ENCODE measurements around the gene LRP1B.

The LRP1B gene

GRCh38 chr2:142040556-142040955 lies 90.3 kb downstream of the LRP1B start:
- DNase-seq = no peak

- no peak for DNase-seq
Observed at GRCh38 chr2:142038826-142039225, 92.0 kb downstream of the LRP1B start.

GRCh38 chr2:142037744-142038143 lies 93.1 kb downstream of the LRP1B start:
- DNase-seq = peak; percentile 68

DNA sequence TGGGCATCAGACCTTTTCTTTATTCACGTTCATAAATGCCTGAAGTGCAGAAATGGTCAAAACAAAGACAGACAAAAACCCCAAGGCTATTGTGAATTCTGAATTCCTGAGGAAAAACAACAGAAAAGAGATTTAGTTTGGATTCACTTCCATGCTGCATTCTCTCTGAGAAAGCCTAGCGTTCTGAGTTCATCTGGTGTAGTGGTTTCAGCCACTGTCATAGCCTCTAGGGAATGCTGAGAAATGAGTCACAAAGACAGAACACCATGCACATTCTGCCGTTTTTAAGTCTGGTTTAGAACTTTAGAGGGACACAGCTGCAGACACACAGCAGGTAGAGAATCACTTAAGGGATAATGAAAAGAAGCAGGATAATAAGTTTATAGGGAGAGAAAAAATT lies 93.8 kb downstream of the LRP1B start:
- DNase-seq = peak; percentile 42

DNA sequence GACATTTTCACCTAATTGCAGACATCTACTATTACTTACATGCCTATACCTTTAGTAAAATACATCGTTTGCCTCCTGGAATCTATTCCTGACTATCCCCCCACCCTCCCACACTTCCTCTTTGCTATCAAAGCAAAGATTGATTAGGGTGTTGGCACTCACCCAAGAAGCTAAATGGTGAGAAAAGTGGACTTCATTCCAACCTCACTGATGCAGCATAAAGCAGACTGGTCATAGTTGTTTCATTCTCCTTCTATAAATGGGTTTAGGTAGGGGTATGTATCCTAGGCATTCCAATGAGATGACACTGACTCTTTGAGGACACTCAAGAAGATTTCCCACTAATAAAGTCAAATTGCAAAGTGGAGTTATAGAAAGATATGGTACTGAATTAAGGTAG lies 97.4 kb downstream of the LRP1B start:
- no peak for DNase-seq

DNA sequence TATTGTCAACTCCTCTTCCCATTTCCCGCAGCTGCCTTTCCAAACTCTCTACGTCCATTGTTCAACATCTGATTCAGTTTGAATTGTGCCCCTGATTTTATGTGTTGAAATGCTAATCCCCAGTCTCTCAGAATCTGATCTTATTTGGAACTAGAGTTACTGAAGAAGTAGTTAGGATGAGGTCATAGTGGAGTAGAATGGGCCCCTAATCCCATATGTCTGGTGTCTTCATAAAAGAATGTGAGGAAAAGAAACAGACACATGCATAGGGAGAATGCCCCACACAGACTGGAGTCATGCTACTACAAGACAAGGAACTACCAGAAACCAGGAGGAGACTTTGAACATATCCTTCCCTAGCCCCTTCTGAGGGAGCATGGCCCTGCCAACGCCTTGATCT lies 99.2 kb downstream of the LRP1B start:
- no peak for DNase-seq

DNA sequence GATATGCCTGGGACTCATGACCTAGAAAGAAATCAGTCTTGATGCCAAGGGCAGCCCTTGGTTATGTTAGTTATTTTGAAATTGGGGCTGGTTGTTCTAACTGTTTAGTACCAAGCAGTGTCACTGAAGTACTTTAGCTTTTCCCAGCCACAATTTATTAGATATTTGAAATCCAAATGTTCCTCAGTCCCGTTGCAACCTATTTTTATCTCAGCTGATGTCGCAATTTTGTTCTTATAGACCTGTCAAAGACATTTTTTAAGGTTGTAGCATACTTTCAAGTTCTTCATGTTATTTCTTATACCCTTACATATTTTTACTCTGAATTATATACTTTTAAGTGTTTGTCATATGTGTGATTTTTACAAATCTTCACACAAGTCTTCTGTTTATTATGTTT lies 100.1 kb downstream of the LRP1B start:
- DNase-seq = no peak

DNA sequence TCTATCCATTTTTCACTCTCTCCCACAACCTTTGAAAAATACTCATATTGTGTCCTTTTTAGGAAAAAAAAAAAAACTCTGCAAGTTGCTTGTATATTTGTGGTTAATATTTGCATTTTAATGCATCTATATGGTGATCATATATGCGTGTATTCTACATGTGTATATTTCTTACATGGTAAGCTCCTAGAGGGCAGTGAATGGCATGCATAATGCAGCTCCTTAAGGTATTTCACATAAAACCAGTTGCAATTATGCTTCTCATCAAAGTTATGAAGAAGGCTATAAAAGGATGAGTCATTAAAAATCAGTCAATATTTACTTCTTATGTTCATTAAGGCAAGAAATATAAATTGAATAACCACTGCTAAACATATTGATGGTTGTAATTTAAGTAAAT lies 100.8 kb downstream of the LRP1B start:
- no peak for DNase-seq

- no peak for DNase-seq
Observed at GRCh38 chr2:142025394-142025793, 105.4 kb downstream of the LRP1B start.

- no peak for DNase-seq
Observed at GRCh38 chr2:142020368-142020767, 110.4 kb downstream of the LRP1B start.

GRCh38 chr2:142014536-142014935 lies 116.3 kb downstream of the LRP1B start:
- no peak for DNase-seq

DNA sequence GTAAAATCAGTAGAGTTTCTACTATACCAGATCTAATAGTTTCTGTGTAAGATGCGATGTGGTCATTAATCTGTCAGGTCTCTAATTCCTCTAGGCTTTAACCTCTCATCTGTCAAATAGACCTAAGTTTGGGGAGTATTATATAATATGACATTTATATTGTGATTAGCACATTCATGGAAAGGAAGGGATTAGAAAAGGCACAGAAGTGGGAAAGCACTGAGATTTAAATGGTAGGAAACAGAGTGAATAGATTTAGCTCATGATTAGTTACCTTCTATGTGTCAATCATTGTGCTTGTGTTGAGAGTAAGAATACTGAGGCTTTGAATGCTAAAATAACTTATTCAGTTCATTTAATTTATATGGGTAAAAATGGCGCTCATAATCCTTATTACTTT lies 118.0 kb downstream of the LRP1B start:
- DNase-seq = no peak

DNA sequence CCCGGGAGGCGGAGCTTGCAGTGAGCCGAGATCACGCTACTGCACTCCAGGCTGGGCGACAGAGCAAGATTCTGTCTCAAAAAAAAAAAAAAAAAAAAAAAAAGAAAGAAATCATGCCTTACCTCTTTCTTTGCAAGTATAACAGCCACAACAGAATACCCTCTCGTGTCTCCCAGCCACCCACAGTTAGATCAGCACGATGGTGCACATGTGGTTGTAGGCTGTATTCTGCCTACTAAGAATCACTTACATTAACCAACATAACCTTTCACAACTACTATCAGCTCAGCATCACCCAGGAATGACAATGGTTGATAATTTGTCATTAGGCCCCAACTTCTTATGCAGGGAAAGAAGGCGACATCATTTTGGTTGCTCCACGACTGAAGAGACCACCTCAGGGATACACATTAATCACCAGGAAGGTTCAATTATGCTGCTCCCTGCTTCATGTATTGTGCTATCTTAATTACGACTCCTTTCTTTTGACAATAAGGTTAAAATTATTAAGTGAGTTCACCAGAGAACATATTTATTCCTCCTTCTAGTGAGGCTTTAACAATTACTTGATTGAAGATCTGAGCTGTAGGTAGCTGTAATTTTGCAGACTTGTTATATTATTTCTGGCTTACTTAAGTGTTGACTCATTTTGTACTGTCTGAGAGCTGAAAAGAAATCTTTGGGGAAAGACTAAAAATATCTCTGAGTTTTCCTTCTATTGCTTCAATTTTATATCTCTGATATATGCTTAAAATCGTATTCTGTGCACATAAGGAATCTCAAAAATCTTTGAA lies 120.1 kb downstream of the LRP1B start:
- no peak for DNase-seq

- no peak for DNase-seq
Observed at GRCh38 chr2:142008135-142008744, 122.6 kb downstream of the LRP1B start.

GRCh38 chr2:141994066-141994465 lies 136.8 kb downstream of the LRP1B start:
- no peak for DNase-seq

GRCh38 chr2:141992695-141993094 lies 138.1 kb downstream of the LRP1B start:
- no peak for DNase-seq

GRCh38 chr2:141968433-141968832 lies 162.4 kb downstream of the LRP1B start:
- DNase-seq = no peak

- no peak for DNase-seq
Observed at GRCh38 chr2:141967980-141968379, 162.8 kb downstream of the LRP1B start.

- no peak for DNase-seq
Observed at GRCh38 chr2:141967503-141967902, 163.3 kb downstream of the LRP1B start.

DNA sequence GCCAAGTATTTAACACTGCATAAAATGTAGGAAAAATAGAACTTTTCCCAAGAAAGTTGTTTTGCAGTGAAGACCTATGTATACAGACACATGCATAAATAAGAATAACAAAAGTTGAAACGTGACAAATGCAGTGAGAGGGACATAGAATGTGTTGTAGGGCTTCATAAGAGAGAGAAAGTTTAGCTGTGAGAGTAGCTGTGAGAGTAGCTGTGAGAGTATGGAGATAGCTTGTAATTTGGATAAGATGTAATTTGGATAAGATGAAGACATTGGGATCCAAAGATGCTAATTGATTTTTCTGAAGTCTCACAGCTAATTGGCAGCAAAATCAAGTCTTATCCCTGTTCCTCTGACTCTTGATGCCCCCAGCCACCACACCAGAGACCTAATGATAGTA lies 170.9 kb downstream of the LRP1B start:
- no peak for DNase-seq

DNA sequence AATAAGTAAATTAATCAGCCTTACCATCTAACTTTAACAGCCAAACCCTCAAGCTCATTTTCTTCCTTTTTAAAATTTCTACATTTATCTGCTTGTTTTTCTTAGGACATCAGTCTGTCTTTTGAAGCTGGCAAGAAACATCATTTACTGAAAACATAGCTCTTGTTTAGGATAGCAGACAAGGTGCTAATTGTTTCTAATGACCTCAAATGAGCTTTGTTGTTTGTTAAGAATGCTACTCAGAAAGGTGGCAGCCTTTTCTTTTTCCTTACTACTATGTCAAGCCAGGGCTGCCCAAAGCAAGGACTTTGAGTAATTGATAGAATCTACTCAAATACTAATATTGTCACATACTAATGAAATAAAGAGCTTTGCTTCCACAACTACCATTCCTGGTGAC lies 171.8 kb downstream of the LRP1B start:
- no peak for DNase-seq

GRCh38 chr2:141957827-141958450 lies 172.9 kb downstream of the LRP1B start:
- no peak for DNase-seq

- no peak for DNase-seq
Observed at GRCh38 chr2:141957321-141957720, 173.5 kb downstream of the LRP1B start.

DNA sequence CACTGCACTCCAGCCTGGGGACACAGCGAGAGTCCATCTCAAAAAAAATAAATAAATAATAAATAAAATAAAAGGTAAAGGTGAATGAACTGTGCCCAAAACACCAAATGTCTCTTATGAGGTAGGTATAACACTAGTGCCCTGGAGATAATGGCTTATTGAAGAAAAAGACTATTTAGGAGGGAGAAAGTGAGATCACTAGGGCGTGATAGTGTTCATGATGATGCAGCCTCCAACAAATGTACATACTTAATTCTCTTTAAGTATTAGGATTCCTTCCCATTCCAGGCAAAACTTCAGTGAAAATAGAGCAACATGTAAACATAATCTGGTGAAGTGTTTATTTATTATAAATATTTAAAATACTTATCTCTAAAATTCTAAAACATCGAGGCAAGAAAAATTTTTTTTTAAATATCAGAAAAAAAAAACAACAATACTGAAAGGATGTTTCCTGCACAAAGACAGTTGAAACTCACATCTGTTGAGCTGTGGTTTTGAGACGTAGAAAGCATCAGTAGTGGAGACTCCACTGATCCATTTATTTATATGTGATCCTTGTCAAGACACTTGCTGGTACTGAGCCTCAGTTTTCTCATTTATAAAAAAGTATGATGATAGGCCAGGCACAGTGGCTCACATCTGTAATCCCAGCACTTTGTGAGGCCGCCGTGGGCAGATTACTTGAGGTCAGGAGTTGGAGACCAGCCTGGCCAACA lies 183.3 kb downstream of the LRP1B start:
- DNase-seq = no peak
